ENCODE data around the gene IMMP2L.

DNA sequence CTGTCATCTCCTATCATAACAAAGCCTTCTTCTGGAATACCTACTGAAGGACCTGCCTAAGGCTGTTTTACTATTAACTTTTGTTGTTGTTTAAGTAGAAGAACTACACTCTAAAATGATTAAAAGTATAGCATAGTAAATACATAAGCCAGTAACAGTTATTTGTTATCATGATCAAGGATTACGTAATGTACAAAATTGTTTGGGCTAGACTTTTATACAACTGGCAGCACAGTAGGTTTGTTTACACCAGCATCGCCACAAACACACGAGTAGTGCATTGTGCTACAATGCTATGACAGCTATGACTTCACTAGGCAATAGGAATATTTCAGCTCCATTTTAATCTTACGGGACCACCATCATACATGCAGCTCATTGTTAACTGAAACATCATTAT lies 302.3 kb downstream of the IMMP2L start:
- no peak for TF ChIP-seq SIN3A (IDR thresholded peaks at IDR 0.05; ENCODE audit: borderline replicate concordance, insufficient read depth, low read length)
- TF ChIP-seq POLR2AphosphoS5 (IDR thresholded peaks at IDR 0.05; ENCODE audit: low read depth, low read length): no peak
- TF ChIP-seq, protein P1, sequence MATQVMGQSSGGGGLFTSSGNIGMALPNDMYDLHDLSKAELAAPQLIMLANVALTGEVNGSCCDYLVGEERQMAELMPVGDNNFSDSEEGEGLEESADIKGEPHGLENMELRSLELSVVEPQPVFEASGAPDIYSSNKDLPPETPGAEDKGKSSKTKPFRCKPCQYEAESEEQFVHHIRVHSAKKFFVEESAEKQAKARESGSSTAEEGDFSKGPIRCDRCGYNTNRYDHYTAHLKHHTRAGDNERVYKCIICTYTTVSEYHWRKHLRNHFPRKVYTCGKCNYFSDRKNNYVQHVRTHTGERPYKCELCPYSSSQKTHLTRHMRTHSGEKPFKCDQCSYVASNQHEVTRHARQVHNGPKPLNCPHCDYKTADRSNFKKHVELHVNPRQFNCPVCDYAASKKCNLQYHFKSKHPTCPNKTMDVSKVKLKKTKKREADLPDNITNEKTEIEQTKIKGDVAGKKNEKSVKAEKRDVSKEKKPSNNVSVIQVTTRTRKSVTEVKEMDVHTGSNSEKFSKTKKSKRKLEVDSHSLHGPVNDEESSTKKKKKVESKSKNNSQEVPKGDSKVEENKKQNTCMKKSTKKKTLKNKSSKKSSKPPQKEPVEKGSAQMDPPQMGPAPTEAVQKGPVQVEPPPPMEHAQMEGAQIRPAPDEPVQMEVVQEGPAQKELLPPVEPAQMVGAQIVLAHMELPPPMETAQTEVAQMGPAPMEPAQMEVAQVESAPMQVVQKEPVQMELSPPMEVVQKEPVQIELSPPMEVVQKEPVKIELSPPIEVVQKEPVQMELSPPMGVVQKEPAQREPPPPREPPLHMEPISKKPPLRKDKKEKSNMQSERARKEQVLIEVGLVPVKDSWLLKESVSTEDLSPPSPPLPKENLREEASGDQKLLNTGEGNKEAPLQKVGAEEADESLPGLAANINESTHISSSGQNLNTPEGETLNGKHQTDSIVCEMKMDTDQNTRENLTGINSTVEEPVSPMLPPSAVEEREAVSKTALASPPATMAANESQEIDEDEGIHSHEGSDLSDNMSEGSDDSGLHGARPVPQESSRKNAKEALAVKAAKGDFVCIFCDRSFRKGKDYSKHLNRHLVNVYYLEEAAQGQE (IDR thresholded peaks at IDR 0.05; ENCODE audit: insufficient read depth in 1 of 2, low read depth in 2 of 2, low read length in 2 of 2): no peak
- no peak for TF ChIP-seq TAF1 (IDR thresholded peaks at IDR 0.05; ENCODE audit: borderline replicate concordance, insufficient read depth, low read length)
- no peak for TF ChIP-seq FOXP2 (optimal IDR thresholded peaks at IDR 0.05; ENCODE audit: borderline replicate concordance, extremely low read depth, extremely low read length, insufficient read depth)
